K562 (cell line): Measurements from ENCODE around the gene COL6A1. TPM values are rescaled to one million over a fixed set of nuclear protein-coding genes. Genes with fewer than 3 reads are reported as not detected.

Experiments used
- ATAC-seq: fragments of 200-7000 bp; cut with Tn5 transposase; 3 replicates; pipeline ENCODE4 v1.9.1; 2020; ENCODE audit warnings: moderate library complexity
- BruUV-seq: library from RNA; stranded (reverse); fragments of 400-500 nt; replicated peaks from 2 replicates; lab custom pipeline; 2021; lab: Mats Ljungman, UMichigan
- CTCF ChIA-PET: fragments of 300-600 bp; formaldehyde crosslinking; extraction: SDS; loops from one replicate; lab custom pipeline; 2021; ENCODE audit warnings: low intra/inter-chr PET ratio; lab: Yijun Ruan, JAX
- POLR2A ChIA-PET: fragments of 300-600, 350-650 bp; sonication (Branson Sonifier 250); formaldehyde crosslinking; extraction: SDS; loops from one replicate; lab custom pipeline; 2021; ENCODE audit warnings: antibody characterized with exemption, inconsistent platforms; lab: Yijun Ruan, JAX
- DNase-seq, 4 experiments: peaks; one replicate each; pipeline versions ENCODE4 v3.0.0 to v3.0.0-alpha.2; 2011 to 2018; ENCODE audit warnings: low spot score in 3 of 4, mixed read lengths in 3 of 4; ENCODE audit errors: extremely low read depth in 1 of 4
- FAIRE-seq: peaks from 2 replicates; lab custom pipeline; 2011; peaks lifted over from hg19 to GRCh38; lab: Jason Lieb, UNC
- H2AFZ ChIP-seq: 2 replicates; pipeline ENCODE4 v1.6.0; 2011; ENCODE audit warnings: low read depth, low read length, control low read depth, inconsistent platforms
- H3K27ac ChIP-seq: fragments of 200-600 bp; 3 replicates; pipeline ENCODE4 v1.8.0; 2011; ENCODE audit warnings: low read depth, mild to moderate bottlenecking, control low read depth, inconsistent platforms, low read length, moderate library complexity, mixed read lengths; ENCODE audit errors: extremely low read depth
- H3K27me3 ChIP-seq, 2 experiments: fragments of 300-600 bp in 1 of 2; 2 replicates in 1 of 2; 3 replicates in 1 of 2; pipeline versions ENCODE4 v1.6.0 to v1.8.0; 2011; ENCODE audit warnings: inconsistent platforms in 2 of 2, low read length in 2 of 2, mild to moderate bottlenecking in 1 of 2, mixed read lengths in 1 of 2, moderate library complexity in 1 of 2; ENCODE audit not compliant: control insufficient read depth in 2 of 2, insufficient read depth in 2 of 2
- H3K36me3 ChIP-seq: fragments of 300-600 bp; 3 replicates; pipeline ENCODE4 v1.8.0; 2011; ENCODE audit warnings: mild to moderate bottlenecking, low read length, inconsistent platforms; ENCODE audit not compliant: control insufficient read depth, insufficient read depth
- H3K4me1 ChIP-seq, 2 experiments: fragments of 200-600 bp in 1 of 2; replicated peaks in 1 of 2; 2 replicates in 1 of 2; 3 replicates in 1 of 2; pipeline versions ENCODE4 v1.5.1 to v1.8.0; 2011; ENCODE audit warnings: inconsistent platforms in 2 of 2, low read length in 2 of 2, mild to moderate bottlenecking in 1 of 2, mixed read lengths in 1 of 2, moderate library complexity in 1 of 2; ENCODE audit not compliant: control insufficient read depth in 2 of 2, insufficient read depth in 2 of 2
- H3K4me2 ChIP-seq: 2 replicates; pipeline ENCODE4 v1.6.1; 2011; ENCODE audit warnings: low read length, control low read depth, inconsistent platforms, mixed read lengths; ENCODE audit not compliant: insufficient read depth
- H3K4me3 ChIP-seq: fragments of 200-600 bp; sonication (generic), shearing (Covaris generic); 2 replicates; pipeline ENCODE4 v1.5.1; 2016; ENCODE audit warnings: control low read depth, inconsistent platforms
- H3K79me2 ChIP-seq: fragments of 200-600 bp; 3 replicates; pipeline ENCODE4 v1.8.0; 2011; ENCODE audit warnings: low read length, inconsistent platforms; ENCODE audit not compliant: control insufficient read depth, insufficient read depth
- H3K9ac ChIP-seq, 2 experiments: 2 replicates each; pipeline versions ENCODE4 v1.6.0 to v1.6.1; 2011; ENCODE audit warnings: low read depth in 2 of 2, low read length in 2 of 2, control low read depth in 1 of 2, inconsistent platforms in 1 of 2, mild to moderate bottlenecking in 1 of 2, mixed read lengths in 1 of 2; ENCODE audit not compliant: insufficient read depth in 1 of 2
- H3K9me1 ChIP-seq: one replicate; pipeline ENCODE4 v1.6.0; 2011; ENCODE audit warnings: inconsistent platforms, mild to moderate bottlenecking, low read length, moderate library complexity; ENCODE audit not compliant: control insufficient read depth, insufficient read depth
- H3K9me3 ChIP-seq: replicated peaks from 2 replicates; pipeline ENCODE4 v1.5.1; 2011; ENCODE audit warnings: low read depth, low read length, inconsistent platforms; ENCODE audit not compliant: control insufficient read depth, insufficient read depth
- H4K20me1 ChIP-seq: replicated peaks from 2 replicates; pipeline ENCODE4 v1.6.1; 2011; ENCODE audit warnings: low read length, inconsistent platforms, mixed read lengths; ENCODE audit not compliant: control insufficient read depth, insufficient read depth
- BRD4 ChIP-seq: fragments of 200-600 bp; sonication (generic); IDR thresholded peaks from 2 replicates; pipeline ENCODE4 v1.6.1; 2017; ENCODE audit warnings: inconsistent platforms
- GTF2F1 ChIP-seq: IDR thresholded peaks from 2 replicates; pipeline ENCODE4 v1.6.1; 2011; ENCODE audit warnings: low read depth, low read length, improper control_type of control experiment
- HNRNPK ChIP-seq: fragments of 200-400 bp; formaldehyde crosslinking; IDR thresholded peaks from one replicate; pipeline ENCODE4 v1.6.1; 2018; ENCODE audit warnings: mild to moderate bottlenecking, low read depth, low read length; ENCODE audit not compliant: poor library complexity, severe bottlenecking
- ILK ChIP-seq: fragments of 450-650 bp; IDR thresholded peaks from 2 replicates; pipeline ENCODE4 v1.6.1; 2016; ENCODE audit warnings: missing genetic modification characterization, low read depth, mild to moderate bottlenecking, missing compliant biosample characterization, moderate library complexity, borderline replicate concordance
- JUNB ChIP-seq: fragments of 450-650 bp; formaldehyde crosslinking; conservative IDR thresholded peaks from 2 replicates; pipeline ENCODE4 v1.4.0; 2020; ENCODE audit warnings: mild to moderate bottlenecking
- KAT8 ChIP-seq: fragments of 450-650 bp; IDR thresholded peaks from 2 replicates; pipeline ENCODE4 v1.6.1; 2016; ENCODE audit warnings: low read depth, mild to moderate bottlenecking
- MTA1 ChIP-seq: fragments of 450-650 bp; IDR thresholded peaks from 2 replicates; pipeline ENCODE4 v1.6.1; 2017; ENCODE audit warnings: borderline replicate concordance
- SFPQ ChIP-seq: fragments of 200-400 bp; formaldehyde crosslinking; IDR thresholded peaks from 2 replicates; pipeline ENCODE4 v1.6.1; 2017; ENCODE audit warnings: mild to moderate bottlenecking, low read depth, low read length, moderate library complexity
- U2AF1 ChIP-seq: fragments of 200-400 bp; formaldehyde crosslinking; optimal IDR thresholded peaks from 2 replicates; pipeline ENCODE3; 2017; ENCODE audit warnings: mild to moderate bottlenecking, low read depth, low read length, moderate library complexity
- ZNF263 ChIP-seq: sonication (generic); formaldehyde crosslinking; IDR thresholded peaks from 2 replicates; pipeline ENCODE4 v1.8.0; 2022; ENCODE audit warnings: mild to moderate bottlenecking, missing genetic modification reagents, borderline replicate concordance
- ZNF280B ChIP-seq: fragments of 250-450 bp; sonication (Bioruptor Pico); IDR thresholded peaks from 2 replicates; pipeline ENCODE4 v1.5.1; 2021; ENCODE audit warnings: mild to moderate bottlenecking
- WGBS: fragments of 100-300 bp; shearing (Covaris generic); methylation state at CpG from one replicate; pipeline ENCODE4 v1.1.6; 2016; ENCODE audit warnings: low coverage, mixed read lengths; ENCODE audit not compliant: insufficient coverage; ENCODE audit errors: missing lambda C conversion rate; 5-methylcytosine and 5-hydroxymethylcytosine counted together
- in situ Hi-C: fragments of 300-500 bp; cut with MboI; formaldehyde crosslinking; loops from 4 replicates; pipeline ENCODE4 v1.15.0; 2018; ENCODE audit warnings: inconsistent platforms, mixed read lengths
- intact Hi-C: fragments of 100-400 bp; cut with micrococcal nuclease; formaldehyde crosslinking; loops from 2 replicates; pipeline ENCODE4 v1.14.2; 2022
- polyA plus RNA-seq, 8 experiments: library from polyadenylated mRNA; depleted of rRNA in 4 of 8; stranded (reverse) in 5 of 8; unstranded in 3 of 8; fragments of >200 nt; fragmentation: Nextera tagmentation in 2 of 8; fragmentation: Illumina TruSeq in 1 of 8; extraction: Ambion mirVana in 2 of 8; extraction: Trizol in 1 of 8; gene quantifications; 2 replicates each; pipeline versions ENCODE4 v1.2.1 to v1.2.3, GENCODE V29; 2011 to 2014; ENCODE audit warnings: inconsistent platforms in 1 of 8, missing spikeins in 1 of 8
- total RNA-seq, 7 experiments: library from RNA; depleted of rRNA in 6 of 7; stranded (reverse); fragments of >200 nt in 6 of 7; fragmentation: Illumina TruSeq in 2 of 7; extraction: Trizol in 2 of 7; gene quantifications; 2 replicates each; pipeline versions ENCODE4 v1.2.1 to v1.2.3, GENCODE V29; 2011 to 2021; ENCODE audit warnings: low replicate concordance in 1 of 7

The COL6A1 gene
- total and polyA plus RNA-seq, 9 of the 15 experiments (the other 6 are each of a cell fraction or from before 2014, with no cell fraction given), result 0.07 to 1.3 (median 0.14) TPM; not detected in 3

DNA sequence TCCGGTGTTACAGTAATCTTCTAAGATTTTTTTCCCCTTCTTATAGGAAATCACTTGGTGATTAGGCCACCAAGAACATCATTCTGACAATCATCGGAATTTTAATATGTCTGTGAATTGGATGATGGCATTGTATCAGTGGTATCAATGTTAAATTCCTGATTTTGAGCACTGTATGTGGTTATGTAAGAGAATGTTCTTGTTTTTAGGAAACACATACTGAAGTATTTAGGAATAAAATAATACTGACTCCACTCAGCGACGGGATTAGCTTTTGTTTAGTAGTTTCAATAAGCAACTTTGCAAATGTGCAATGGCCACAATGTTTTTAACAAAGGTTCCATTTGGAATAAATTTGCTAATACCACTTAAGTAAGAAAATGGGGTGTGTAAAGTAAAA lies 30.6 kb downstream of the COL6A1 start (continued):
- TF ChIP-seq SFPQ, result no peak

- no peak overlapping the region for H3K27ac ChIP-seq
- DNase-seq, result no peak
- no peaks in the 10 kb centered on the region for H3K36me3 ChIP-seq
- ATAC-seq, result no peak
- no peaks in the 10 kb centered on the region for H3K79me2 ChIP-seq
- no peaks in the 10 kb centered on the region for H3K9me1 ChIP-seq
- no peaks in the 10 kb centered on the region for H3K9me3 ChIP-seq
- in situ Hi-C loops (no loop called here), intact Hi-C loops (no loop called here)
- no peak overlapping the region for H3K9ac ChIP-seq
- POLR2A ChIA-PET, result no interaction called here
- peaks cover 0 to 17% of the 10 kb centered on the region in 2 experiments; a peak in 3 of 5 replicates for H3K27me3 ChIP-seq
- CTCF ChIA-PET, result no interaction called here
- TF ChIP-seq ILK (tag) (no peak), ZNF280B (CRISPR knock-in tag) (no peak), U2AF1 (no peak), BRD4 (no peak), GTF2F1 (no peak), ZNF263 (CRISPR knock-in tag) (no peak), HNRNPK (no peak), KAT8 (no peak), MTA1 (no peak), JUNB (CRISPR knock-in tag) (no peak)
- no peaks in the 10 kb centered on the region for H4K20me1 ChIP-seq
- no TSS peak for BruUV-seq
- H3K4me3 ChIP-seq, result no peak overlapping the region
- H3K4me1 ChIP-seq, result peaks cover 0 to 4% of the 10 kb centered on the region in 2 experiments; a peak in 2 of 5 replicates
- no peak for FAIRE-seq
- H3K4me2 ChIP-seq, result no peak overlapping the region
- WGBS, result 0% methylated on average over 2 of the region's 2 CpGs
- no peak overlapping the region for H2AFZ ChIP-seq
Observed at GRCh38 chr21:46014828-46015227, 33.3 kb downstream of the COL6A1 start.
